GM12874 (cell line): ENCODE measurements around the gene NDUFAF8.

Source experiments
- TF ChIP-seq, protein P1 (sequence below): IDR thresholded peaks from 2 replicates; pipeline ENCODE4 v1.5.1; 2011; ENCODE audit warnings: low read depth, mild to moderate bottlenecking, control low read depth, low read length, moderate library complexity; ENCODE audit not compliant: insufficient read depth

NDUFAF8 gene

DNA sequence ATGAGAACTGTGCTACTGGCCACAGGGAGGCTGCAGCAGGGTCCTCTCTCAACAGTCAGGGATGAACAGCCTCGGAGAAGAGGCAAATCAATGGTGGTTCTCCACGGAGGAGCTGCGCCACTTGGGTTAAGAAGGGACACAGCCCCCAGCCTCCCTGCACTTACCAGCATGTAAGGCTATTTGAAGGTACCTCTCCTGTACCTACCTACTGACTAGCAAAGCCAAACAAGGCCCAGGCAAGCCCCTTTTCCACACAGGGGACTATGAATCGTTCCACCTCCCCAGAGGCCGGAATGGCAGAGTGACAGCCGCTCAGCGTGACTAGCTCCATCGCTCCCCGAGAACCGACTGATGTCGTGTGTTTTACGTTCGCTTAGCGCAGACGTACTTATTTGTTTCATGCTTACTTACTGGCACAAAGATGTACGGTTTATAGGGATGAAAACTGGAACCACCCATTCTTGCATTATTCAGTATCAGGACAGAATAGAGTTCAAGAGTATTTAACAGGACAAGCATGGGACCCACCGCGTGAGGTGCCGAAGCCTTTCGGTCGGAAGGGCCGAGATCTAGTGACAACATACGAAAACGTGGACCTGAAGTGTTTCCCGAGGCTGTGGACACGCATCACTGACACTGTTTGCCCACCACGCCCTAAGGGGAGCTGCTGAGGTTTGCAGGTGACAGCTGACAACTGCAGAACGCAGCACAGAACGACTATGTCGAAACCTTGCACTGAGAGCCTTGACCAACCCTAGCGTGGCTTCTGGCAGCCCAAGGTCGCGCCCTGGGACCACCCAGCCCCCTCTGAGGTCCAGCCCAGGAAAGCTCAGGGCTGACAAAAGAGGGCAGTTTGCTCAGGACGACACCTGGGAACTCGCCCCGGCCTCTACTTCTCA, 1.3 kb upstream of the NDUFAF8 start:
- TF ChIP-seq, protein P1, sequence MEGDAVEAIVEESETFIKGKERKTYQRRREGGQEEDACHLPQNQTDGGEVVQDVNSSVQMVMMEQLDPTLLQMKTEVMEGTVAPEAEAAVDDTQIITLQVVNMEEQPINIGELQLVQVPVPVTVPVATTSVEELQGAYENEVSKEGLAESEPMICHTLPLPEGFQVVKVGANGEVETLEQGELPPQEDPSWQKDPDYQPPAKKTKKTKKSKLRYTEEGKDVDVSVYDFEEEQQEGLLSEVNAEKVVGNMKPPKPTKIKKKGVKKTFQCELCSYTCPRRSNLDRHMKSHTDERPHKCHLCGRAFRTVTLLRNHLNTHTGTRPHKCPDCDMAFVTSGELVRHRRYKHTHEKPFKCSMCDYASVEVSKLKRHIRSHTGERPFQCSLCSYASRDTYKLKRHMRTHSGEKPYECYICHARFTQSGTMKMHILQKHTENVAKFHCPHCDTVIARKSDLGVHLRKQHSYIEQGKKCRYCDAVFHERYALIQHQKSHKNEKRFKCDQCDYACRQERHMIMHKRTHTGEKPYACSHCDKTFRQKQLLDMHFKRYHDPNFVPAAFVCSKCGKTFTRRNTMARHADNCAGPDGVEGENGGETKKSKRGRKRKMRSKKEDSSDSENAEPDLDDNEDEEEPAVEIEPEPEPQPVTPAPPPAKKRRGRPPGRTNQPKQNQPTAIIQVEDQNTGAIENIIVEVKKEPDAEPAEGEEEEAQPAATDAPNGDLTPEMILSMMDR = no peak

DNA sequence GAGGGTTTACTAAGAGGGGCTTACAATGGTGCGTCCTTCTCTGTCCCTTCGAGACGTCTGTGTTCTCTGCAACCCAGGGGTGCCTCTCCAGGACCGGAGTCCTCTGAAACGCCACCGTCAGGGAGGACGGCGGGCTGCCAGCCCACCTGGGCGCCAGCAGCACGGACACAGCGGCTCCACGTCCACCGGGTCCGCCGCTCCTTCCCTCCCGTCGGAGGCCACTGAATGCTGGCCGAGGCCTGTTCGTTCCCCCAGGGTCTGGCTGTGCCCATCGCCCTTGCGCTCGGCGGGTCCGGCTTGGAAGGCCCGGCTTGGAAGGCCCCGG, 666 bp upstream of the NDUFAF8 start:
- TF ChIP-seq, protein P1 = no peak

DNA sequence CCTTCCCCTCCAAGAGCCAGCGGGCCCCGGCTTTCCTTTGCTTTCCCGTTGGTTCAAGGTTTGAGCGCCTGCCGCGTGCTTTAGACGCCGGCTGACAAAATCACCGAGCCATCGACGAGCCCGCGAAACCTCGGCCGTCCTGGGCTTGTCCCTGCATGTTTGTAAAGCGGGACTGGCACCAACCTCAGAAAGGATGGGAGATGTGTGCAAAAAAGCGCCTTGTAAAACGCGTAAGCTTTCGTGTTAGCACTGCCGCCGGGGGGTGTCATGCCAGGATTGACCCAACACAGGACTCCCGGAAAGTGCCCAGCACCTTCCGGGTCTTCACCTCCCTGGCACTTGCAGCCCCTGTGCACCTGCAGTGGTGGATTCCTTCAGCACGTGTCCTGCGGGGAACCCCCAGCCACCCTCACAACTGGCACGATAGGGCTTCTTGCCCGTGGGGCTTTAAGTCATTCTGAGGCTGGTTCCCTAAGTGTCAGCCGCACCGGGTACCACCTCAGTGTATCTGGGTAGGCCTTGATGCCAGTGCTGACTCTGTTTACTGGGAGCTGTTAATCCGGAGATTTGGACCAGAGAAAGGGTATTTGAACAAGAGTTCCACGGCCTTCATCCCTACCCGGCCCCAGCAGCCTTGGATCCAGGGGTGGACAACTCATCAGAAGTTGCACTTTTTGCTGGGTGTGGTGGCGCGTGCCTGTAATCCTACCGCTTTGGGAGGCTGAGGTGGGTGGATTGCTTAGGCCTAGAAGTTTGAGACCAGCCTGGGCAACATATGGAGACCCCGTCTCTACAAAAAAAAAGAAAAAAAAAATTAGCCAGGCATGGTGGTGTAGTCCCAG, 817 bp downstream of the NDUFAF8 start:
- TF ChIP-seq, protein P1 = no peak

DNA sequence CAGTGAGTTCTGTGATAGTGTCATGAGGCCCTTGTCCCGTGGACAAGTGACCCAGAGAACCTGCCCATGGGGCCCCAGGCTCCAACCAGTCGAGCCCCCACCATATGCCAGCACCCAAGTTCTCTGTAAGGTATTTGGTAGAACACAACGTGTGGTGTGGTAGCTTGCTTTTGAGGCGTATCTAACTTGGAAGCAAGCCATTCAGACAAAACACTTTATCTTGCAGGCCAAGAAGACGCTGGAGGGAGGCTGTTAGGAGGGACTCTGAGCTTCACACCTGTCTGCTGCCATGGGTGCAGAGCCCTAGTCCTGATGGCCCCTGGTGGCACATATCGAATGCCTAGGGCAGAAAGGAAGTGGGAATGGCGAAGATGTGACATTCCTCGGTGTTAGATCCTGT, 1.6 kb downstream of the NDUFAF8 start:
- TF ChIP-seq, protein P1 = no peak

DNA sequence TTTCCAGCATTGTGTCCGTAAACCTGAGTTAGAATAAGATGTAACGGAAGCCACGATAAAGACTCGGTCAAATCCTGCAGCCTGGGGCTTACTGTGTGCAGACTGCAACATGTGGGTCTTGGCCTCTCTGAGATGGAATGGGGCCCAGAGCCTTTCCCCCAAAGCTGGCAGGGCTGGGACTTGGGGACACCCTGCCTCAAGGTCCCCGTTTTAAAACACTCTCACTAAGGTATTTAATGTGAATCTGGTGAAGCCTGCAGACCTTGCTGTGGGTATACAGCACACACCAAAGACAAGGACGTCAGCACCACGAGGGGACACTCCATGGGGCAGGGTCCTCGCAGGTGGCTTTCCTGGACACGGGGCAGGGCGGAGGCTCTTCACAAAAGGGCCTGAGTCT, 2.1 kb downstream of the NDUFAF8 start:
- TF ChIP-seq, protein P1 = no peak

DNA sequence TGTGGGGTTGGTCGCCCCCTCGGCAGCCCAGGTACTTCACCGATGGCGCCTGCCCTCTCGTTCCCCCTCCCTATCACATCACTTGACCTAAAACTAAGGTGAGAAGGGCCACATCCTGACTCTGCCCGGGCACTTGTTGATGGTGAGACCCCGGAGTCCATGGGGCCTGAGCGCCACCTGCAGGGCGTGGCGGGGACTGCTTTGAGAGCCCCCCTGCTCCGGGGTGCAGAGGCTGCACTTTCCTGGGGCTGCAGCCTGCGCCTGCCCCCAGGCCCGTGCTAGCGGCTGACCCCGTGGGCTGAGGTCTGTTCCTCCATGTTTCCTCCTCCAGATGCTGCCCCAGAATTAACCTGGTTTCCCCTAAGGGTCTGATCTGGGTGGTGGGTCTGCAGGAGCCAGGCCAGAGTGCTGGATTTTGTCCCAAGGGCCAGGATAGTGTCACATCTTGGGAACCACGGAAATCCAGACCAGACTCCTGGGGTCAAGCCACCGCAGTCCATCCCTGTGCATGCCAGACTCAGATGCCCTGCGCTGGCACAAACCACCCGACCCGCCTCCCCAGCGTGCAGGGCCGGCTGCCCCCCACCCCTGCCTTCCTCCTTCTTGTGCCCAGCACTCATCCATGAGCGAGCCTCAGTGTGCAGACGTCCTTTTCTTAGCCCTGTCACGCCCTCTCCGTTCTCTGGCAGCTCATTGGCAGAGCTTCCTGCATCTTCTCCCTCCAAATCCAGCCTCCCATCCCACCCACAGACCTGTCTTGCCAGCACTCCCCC, 2.7 kb downstream of the NDUFAF8 start:
- TF ChIP-seq, protein P1 = peak; percentile 91
